ENCODE results near the gene NEDD8. TPM values are rescaled to one million over a fixed set of nuclear protein-coding genes. Genes with fewer than 3 reads are reported as not detected.

Gene NEDD8
- total RNA-seq, 4 donors from 2014 or later = 44.1 to 77.6 (median 67.9) TPM

DNA sequence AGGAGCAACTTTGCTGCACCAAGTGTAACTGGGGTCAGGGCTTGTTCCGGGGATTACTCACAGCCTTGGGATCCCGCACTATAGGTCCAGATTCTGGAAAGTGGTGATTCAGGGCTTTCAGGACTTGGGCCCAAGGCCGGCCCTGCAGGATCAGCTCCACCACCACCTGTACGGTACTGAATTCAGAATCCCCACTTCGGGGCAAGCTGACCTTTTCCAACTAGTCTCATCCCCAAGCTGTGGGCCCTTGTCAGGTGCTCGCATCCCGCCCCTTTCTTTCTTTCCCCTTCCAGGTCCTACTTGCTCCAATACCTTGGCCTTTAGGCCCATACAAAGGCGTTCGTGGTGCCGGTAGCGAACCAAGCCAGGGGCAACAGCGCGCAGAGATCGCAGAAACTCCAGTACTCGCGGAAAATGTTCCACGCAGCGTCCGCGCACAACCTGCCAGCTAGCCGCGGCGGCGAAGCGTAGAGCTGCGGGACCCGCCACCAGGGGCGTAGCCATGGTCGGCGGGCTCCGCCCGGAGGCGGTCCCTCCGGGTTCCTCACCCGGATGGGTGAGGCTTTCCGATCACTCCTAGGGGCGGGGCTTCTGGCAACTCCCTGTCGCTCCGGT, 9.8 kb upstream of the NEDD8 start:
- no peaks in the 10 kb centered on the region for H3K27me3 ChIP-seq
- H3K4me3 ChIP-seq = peak overlapping the region; percentile 50 to 73 (median 63)
- peak overlapping the region; percentile 94 to 98 (median 96) for H3K27ac ChIP-seq
- TF ChIP-seq CTCF (IDR thresholded peaks at IDR 0.05) (peak; percentile 63 to 87 (median 78)), POLR2A (IDR thresholded peaks at IDR 0.05) (no peak)
- peaks cover 0 to 43% (median 0%) of the 10 kb centered on the region in 3 donors for H3K36me3 ChIP-seq
- H3K4me1 ChIP-seq = peaks cover 0 to 40% (median 7%) of the 10 kb centered on the region in 4 donors
- peak; percentile 91 to 97 (median 97) for DNase-seq
- H3K9me3 ChIP-seq = no peaks in the 10 kb centered on the region

GRCh38 chr14:24240110-24240918, 8.1 kb upstream of the NEDD8 start:
- peaks cover 0 to 40% (median 7%) of the 10 kb centered on the region in 4 donors for H3K4me1 ChIP-seq
- no peak for DNase-seq
- no peaks in the 10 kb centered on the region for H3K27me3 ChIP-seq
- peak overlapping the region in 1 of 4 donors; percentile 73 for H3K4me3 ChIP-seq
- H3K36me3 ChIP-seq = peaks cover 0 to 57% (median 0%) of the 10 kb centered on the region in 3 donors
- H3K27ac ChIP-seq = no peak overlapping the region
- H3K9me3 ChIP-seq = no peaks in the 10 kb centered on the region
- no peak for TF ChIP-seq POLR2A (IDR thresholded peaks at IDR 0.05)
- TF ChIP-seq CTCF (IDR thresholded peaks at IDR 0.05) = no peak

GRCh38 chr14:24238527-24239037, 6.4 kb upstream of the NEDD8 start:
- no peak for DNase-seq
- no peak for TF ChIP-seq CTCF (IDR thresholded peaks at IDR 0.05)
- TF ChIP-seq POLR2A (IDR thresholded peaks at IDR 0.05) = no peak
- Histone ChIP-seq H3K27me3 (no peaks in the 10 kb centered on the region), H3K4me1 (peaks cover 0 to 48% (median 8%) of the 10 kb centered on the region in 4 donors), H3K36me3 (peaks cover 0 to 61% (median 0%) of the 10 kb centered on the region in 3 donors), H3K9me3 (no peaks in the 10 kb centered on the region), H3K4me3 (no peak overlapping the region), H3K27ac (no peak overlapping the region)

DNA sequence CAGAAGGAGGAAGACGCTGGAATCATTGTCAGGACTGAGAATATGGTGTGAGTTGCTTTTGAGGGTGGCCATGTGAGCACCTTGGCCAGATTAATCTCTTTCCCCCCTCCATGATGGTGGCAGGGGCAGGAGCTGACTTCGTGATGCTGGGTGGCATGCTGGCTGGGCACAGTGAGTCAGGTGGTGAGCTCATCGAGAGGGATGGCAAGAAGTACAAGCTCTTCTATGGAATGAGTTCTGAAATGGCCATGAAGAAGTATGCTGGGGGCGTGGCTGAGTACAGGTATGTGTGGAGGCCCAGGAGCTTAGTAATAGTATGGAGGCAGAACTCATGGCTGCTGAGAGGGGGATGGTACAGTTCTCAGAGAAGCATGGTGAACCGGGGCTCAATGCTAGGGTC, 6.0 kb upstream of the NEDD8 start:
- H3K27ac ChIP-seq = no peak overlapping the region
- no peaks in the 10 kb centered on the region for H3K9me3 ChIP-seq
- no peak for TF ChIP-seq POLR2A (IDR thresholded peaks at IDR 0.05)
- TF ChIP-seq CTCF (IDR thresholded peaks at IDR 0.05) = no peak
- no peaks in the 10 kb centered on the region for H3K27me3 ChIP-seq
- no peak for DNase-seq
- H3K4me1 ChIP-seq = peaks cover 0 to 48% (median 11%) of the 10 kb centered on the region in 4 donors
- peaks cover 0 to 61% (median 0%) of the 10 kb centered on the region in 3 donors for H3K36me3 ChIP-seq
- no peak overlapping the region for H3K4me3 ChIP-seq

GRCh38 chr14:24237463-24237955, 5.3 kb upstream of the NEDD8 start:
- Histone ChIP-seq H3K27ac (no peak overlapping the region), H3K4me3 (no peak overlapping the region), H3K36me3 (peaks cover 0 to 61% (median 0%) of the 10 kb centered on the region in 3 donors), H3K9me3 (no peaks in the 10 kb centered on the region), H3K4me1 (peaks cover 0 to 48% (median 11%) of the 10 kb centered on the region in 4 donors), H3K27me3 (no peaks in the 10 kb centered on the region)
- no peak for DNase-seq
- TF ChIP-seq POLR2A (IDR thresholded peaks at IDR 0.05) (no peak), CTCF (IDR thresholded peaks at IDR 0.05) (no peak)
